ENCODE results near the gene MEGF11. TPM values are rescaled to one million over a fixed set of nuclear protein-coding genes. Genes with fewer than 3 reads are reported as not detected.

Gene MEGF11
- total RNA-seq, 1 donor from 2014 or later = 0.06 TPM

- Mint-ChIP-seq H3K27me3 (ENCODE audit: insufficient read depth, low read depth) (peaks cover 6% of the 10 kb centered on the region), H3K27ac (no peak overlapping the region), H3K4me1 (peaks cover 3% of the 10 kb centered on the region), H3K4me3 (no peak overlapping the region), H3K36me3 (no peaks in the 10 kb centered on the region), H3K9me3 (no peaks in the 10 kb centered on the region)
- Histone ChIP-seq H2AFZ (replicated peaks) (no peak overlapping the region), H3K4me2 (no peak overlapping the region), H3K4me3 (no peak overlapping the region), H3K9ac (no peak overlapping the region), H4K20me1 (ENCODE audit: low read depth) (no peaks in the 10 kb centered on the region), H3K9me3 (ENCODE audit: low read depth) (no peaks in the 10 kb centered on the region), H3K79me2 (ENCODE audit: low read depth) (no peaks in the 10 kb centered on the region), H3K27me3 (no peaks in the 10 kb centered on the region), H3F3A (ENCODE audit: low read depth) (no peaks in the 10 kb centered on the region), H3K4me1 (no peaks in the 10 kb centered on the region), H3K36me3 (no peaks in the 10 kb centered on the region), H3K27ac (no peak overlapping the region)
- no peak for DNase-seq (ENCODE audit: low spot score)
- TF ChIP-seq EZH2 (IDR thresholded peaks at IDR 0.05) = no peak
- TF ChIP-seq EZH2phosphoT487 (IDR thresholded peaks at IDR 0.05) = no peak
- no peak for TF ChIP-seq CTCF (IDR thresholded peaks at IDR 0.05)
Observed at GRCh38 chr15:66198757-66199156, 54.8 kb downstream of the MEGF11 start.

- Histone ChIP-seq H4K20me1 (ENCODE audit: low read depth) (no peaks in the 10 kb centered on the region), H3K36me3 (no peaks in the 10 kb centered on the region), H3F3A (ENCODE audit: low read depth) (peaks cover 5% of the 10 kb centered on the region), H3K9me3 (ENCODE audit: low read depth) (no peaks in the 10 kb centered on the region), H3K79me2 (ENCODE audit: low read depth) (no peaks in the 10 kb centered on the region), H3K27ac (no peak overlapping the region), H3K9ac (no peak overlapping the region), H3K4me3 (no peak overlapping the region), H3K4me2 (no peak overlapping the region), H3K27me3 (no peaks in the 10 kb centered on the region), H2AFZ (replicated peaks) (no peak overlapping the region), H3K4me1 (no peaks in the 10 kb centered on the region)
- Mint-ChIP-seq H3K4me1 (no peaks in the 10 kb centered on the region), H3K36me3 (no peaks in the 10 kb centered on the region), H3K27ac (no peak overlapping the region), H3K27me3 (ENCODE audit: insufficient read depth, low read depth) (peaks cover 6% of the 10 kb centered on the region), H3K9me3 (no peaks in the 10 kb centered on the region), H3K4me3 (no peak overlapping the region)
- no peak for DNase-seq (ENCODE audit: low spot score)
- TF ChIP-seq EZH2 (IDR thresholded peaks at IDR 0.05) = no peak
- TF ChIP-seq CTCF (IDR thresholded peaks at IDR 0.05) = no peak
- no peak for TF ChIP-seq EZH2phosphoT487 (IDR thresholded peaks at IDR 0.05)
Observed at GRCh38 chr15:66196602-66197001, 56.9 kb downstream of the MEGF11 start.

GRCh38 chr15:66195621-66196230 lies 57.8 kb downstream of the MEGF11 start:
- no peaks in the 10 kb centered on the region for H4K20me1 ChIP-seq (ENCODE audit: low read depth)
- H3K36me3 ChIP-seq = no peaks in the 10 kb centered on the region
- H3K4me3 ChIP-seq = no peak overlapping the region
- no peaks in the 10 kb centered on the region for H3K79me2 ChIP-seq (ENCODE audit: low read depth)
- no peak for DNase-seq (ENCODE audit: low spot score)
- peaks cover 13% of the 10 kb centered on the region for H3F3A ChIP-seq (ENCODE audit: low read depth)
- no peak overlapping the region for H3K4me3 Mint-ChIP-seq
- H3K4me2 ChIP-seq = no peak overlapping the region
- H3K9me3 Mint-ChIP-seq = no peaks in the 10 kb centered on the region
- H3K9me3 ChIP-seq (ENCODE audit: low read depth) = no peaks in the 10 kb centered on the region
- H3K36me3 Mint-ChIP-seq = no peaks in the 10 kb centered on the region
- H3K27me3 ChIP-seq = no peaks in the 10 kb centered on the region
- peaks cover 7% of the 10 kb centered on the region for H3K4me1 ChIP-seq
- H3K27me3 Mint-ChIP-seq (ENCODE audit: insufficient read depth, low read depth) = peaks cover 6% of the 10 kb centered on the region
- H3K27ac Mint-ChIP-seq = no peak overlapping the region
- H3K9ac ChIP-seq = no peak overlapping the region
- H3K27ac ChIP-seq = no peak overlapping the region
- peaks cover 7% of the 10 kb centered on the region for H3K4me1 Mint-ChIP-seq
- TF ChIP-seq EZH2phosphoT487 (IDR thresholded peaks at IDR 0.05) = no peak
- TF ChIP-seq CTCF (IDR thresholded peaks at IDR 0.05) = no peak
- H2AFZ ChIP-seq (replicated peaks) = no peak overlapping the region

All from neural progenitor cell (in vitro differentiated cells).